Neural crest cell (in vitro differentiated cells): ENCODE measurements around the gene ZSCAN5A. TPM values are rescaled to one million over a fixed set of nuclear protein-coding genes. Genes with fewer than 3 reads are reported as not detected.
A peak's percentile ranks its signal among the peaks of the same experiment; 100 is the strongest.

Source experiments
- DNase-seq: peaks from one replicate; pipeline ENCODE4 v3.0.0; 2021; ENCODE audit warnings: low read depth, mixed read lengths, low spot score
- H3K27ac Mint-ChIP-seq: one replicate; pipeline ENCODE4 v1.8.0; 2021; ENCODE audit warnings: mild to moderate bottlenecking, mixed read lengths; ENCODE audit not compliant: unreplicated experiment
- H3K27me3 Mint-ChIP-seq: 2 replicates; pipeline ENCODE4 v1.8.0; 2021; ENCODE audit warnings: low read depth, mild to moderate bottlenecking, mixed read lengths
- H3K36me3 Mint-ChIP-seq: 2 replicates; pipeline ENCODE4 v1.8.0; 2021; ENCODE audit warnings: low read depth, mild to moderate bottlenecking, mixed read lengths
- H3K4me1 Mint-ChIP-seq: 2 replicates; pipeline ENCODE4 v1.8.0; 2021; ENCODE audit warnings: mixed read lengths
- H3K4me3 Mint-ChIP-seq: one replicate; pipeline ENCODE4 v1.8.0; 2021; ENCODE audit warnings: mild to moderate bottlenecking, mixed read lengths
- H3K9me3 Mint-ChIP-seq: 2 replicates; pipeline ENCODE4 v1.8.0; 2021; ENCODE audit warnings: mixed read lengths
- total RNA-seq: library from RNA; stranded (reverse); gene quantifications from 2 replicates; pipeline ENCODE4 v1.2.1, GENCODE V29; 2021
- TF ChIP-seq, protein P1 (sequence below): fragments of 200-600 bp; sonication (generic); conservative IDR thresholded peaks from 2 replicates; pipeline ENCODE4 v1.5.0; 2021; ENCODE audit warnings: antibody characterized with exemption, mild to moderate bottlenecking

ZSCAN5A gene
- total RNA-seq, 1 donor from 2014 or later = 14.7 TPM

DNA sequence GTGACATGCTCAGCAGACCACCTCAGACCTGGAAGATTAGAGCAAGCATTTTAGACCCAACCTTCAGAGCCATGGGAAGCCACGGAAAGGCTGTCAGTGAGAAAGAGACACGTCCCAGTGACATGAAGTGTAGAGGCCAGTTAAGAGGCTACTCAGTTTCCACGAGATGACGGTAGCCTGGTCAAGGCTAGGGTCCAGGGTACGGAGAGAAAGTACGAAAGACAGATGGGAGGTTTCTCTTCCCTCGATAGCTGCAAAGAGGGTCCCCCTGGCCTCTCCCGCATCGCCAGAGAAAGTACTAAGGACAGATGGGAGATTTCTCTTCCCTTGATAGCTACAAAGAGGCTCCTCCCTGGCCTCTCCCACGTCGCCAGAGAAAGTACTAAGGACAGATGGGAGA is 8.6 kb downstream of the ZSCAN5A start:
- TF ChIP-seq, protein P1, sequence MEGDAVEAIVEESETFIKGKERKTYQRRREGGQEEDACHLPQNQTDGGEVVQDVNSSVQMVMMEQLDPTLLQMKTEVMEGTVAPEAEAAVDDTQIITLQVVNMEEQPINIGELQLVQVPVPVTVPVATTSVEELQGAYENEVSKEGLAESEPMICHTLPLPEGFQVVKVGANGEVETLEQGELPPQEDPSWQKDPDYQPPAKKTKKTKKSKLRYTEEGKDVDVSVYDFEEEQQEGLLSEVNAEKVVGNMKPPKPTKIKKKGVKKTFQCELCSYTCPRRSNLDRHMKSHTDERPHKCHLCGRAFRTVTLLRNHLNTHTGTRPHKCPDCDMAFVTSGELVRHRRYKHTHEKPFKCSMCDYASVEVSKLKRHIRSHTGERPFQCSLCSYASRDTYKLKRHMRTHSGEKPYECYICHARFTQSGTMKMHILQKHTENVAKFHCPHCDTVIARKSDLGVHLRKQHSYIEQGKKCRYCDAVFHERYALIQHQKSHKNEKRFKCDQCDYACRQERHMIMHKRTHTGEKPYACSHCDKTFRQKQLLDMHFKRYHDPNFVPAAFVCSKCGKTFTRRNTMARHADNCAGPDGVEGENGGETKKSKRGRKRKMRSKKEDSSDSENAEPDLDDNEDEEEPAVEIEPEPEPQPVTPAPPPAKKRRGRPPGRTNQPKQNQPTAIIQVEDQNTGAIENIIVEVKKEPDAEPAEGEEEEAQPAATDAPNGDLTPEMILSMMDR = no peak
- H3K4me3 Mint-ChIP-seq = no peak overlapping the region
- no peaks in the 10 kb centered on the region for H3K27me3 Mint-ChIP-seq
- peaks cover 12% of the 10 kb centered on the region for H3K36me3 Mint-ChIP-seq
- H3K4me1 Mint-ChIP-seq = no peaks in the 10 kb centered on the region
- H3K27ac Mint-ChIP-seq = no peak overlapping the region
- no peaks in the 10 kb centered on the region for H3K9me3 Mint-ChIP-seq
- DNase-seq = no peak

DNA sequence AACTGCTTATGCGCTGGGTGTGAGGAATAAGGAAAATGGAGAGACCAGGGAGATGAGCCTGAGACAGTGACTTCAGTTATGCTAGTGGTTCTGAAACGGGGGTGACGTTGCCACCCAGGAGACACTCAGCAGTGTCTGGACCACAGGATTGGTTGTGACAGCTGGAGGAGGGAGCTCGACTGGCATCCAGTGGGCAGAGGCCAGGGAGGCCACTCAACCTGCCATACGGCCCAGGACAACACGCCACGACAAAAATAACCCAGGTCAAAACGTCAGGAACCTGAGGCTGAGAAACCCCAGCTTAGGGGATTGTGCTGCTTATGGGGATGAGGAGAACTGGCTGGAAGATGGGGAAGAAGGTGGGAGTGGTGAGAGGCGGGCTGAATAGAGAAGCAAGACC is 10.4 kb downstream of the ZSCAN5A start:
- H3K27ac Mint-ChIP-seq = peak overlapping the region; percentile 19
- no peaks in the 10 kb centered on the region for H3K27me3 Mint-ChIP-seq
- no peak overlapping the region for H3K4me3 Mint-ChIP-seq
- TF ChIP-seq, protein P1 = no peak
- H3K4me1 Mint-ChIP-seq = no peaks in the 10 kb centered on the region
- peaks cover 15% of the 10 kb centered on the region for H3K36me3 Mint-ChIP-seq
- no peak for DNase-seq
- no peaks in the 10 kb centered on the region for H3K9me3 Mint-ChIP-seq

DNA sequence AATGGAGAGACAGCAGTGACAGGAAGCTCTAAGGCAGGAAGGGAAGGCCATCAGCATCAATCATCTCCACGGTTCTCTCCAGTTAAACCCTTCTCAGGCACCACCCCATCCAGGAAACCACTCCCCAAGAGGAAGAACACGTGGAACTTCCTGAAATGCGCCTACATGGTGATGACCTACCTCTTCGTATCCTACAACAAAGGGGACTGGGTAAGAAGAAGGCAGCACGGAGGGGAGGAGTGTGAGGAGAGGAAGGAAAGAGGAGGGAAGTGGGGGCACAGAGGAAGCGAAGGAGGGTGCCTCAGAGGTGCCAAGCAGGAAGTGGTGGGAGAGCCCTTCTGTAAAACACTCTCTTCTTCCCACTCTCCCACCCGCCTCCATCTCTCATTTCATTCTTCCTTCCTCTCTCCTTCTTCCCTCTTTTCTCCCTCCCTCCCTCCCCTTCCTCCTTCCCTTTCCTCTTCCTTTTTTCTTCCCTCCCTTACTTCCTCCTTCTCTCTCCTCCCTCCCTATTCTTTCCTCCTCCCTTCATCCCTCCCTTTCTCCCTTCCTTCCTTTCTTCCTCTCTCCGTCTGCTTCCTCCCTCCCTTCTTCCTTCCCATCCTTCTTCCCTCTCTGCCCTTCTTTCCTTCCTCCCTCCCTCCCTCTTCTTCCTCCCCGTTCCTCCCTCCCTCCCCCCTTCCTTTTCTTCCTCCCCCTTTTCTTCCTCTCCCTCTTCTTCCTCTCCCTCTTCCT is 12.6 kb downstream of the ZSCAN5A start:
- no peak overlapping the region for H3K4me3 Mint-ChIP-seq
- H3K27me3 Mint-ChIP-seq = no peaks in the 10 kb centered on the region
- peaks cover 12% of the 10 kb centered on the region for H3K36me3 Mint-ChIP-seq
- H3K4me1 Mint-ChIP-seq = no peaks in the 10 kb centered on the region
- H3K27ac Mint-ChIP-seq = no peak overlapping the region
- TF ChIP-seq, protein P1 = no peak
- H3K9me3 Mint-ChIP-seq = no peaks in the 10 kb centered on the region
- DNase-seq = no peak

DNA sequence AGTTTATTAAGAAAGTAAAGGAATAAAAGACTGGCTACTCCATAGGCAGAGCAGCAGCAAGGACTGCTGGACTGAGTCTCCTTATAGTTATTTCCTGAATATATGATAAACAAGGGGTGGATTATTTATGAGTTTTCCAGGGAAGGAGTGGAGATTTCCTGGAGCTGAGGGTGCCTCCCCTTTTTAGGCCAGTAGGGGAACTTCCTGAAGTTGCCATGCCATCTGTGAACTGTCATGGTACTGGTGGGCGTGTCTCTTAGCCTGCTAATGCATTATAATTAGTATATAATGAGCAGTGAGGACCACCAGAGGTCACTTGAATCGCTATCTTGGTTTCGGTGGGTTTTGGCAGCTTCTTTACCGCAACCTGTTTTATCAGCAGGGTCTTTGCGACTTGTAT is 13.5 kb downstream of the ZSCAN5A start:
- no peaks in the 10 kb centered on the region for H3K4me1 Mint-ChIP-seq
- TF ChIP-seq, protein P1 = peak; percentile 33
- no peak for DNase-seq
- no peaks in the 10 kb centered on the region for H3K9me3 Mint-ChIP-seq
- no peak overlapping the region for H3K4me3 Mint-ChIP-seq
- H3K36me3 Mint-ChIP-seq = peaks cover 12% of the 10 kb centered on the region
- H3K27me3 Mint-ChIP-seq = no peaks in the 10 kb centered on the region
- H3K27ac Mint-ChIP-seq = no peak overlapping the region

DNA sequence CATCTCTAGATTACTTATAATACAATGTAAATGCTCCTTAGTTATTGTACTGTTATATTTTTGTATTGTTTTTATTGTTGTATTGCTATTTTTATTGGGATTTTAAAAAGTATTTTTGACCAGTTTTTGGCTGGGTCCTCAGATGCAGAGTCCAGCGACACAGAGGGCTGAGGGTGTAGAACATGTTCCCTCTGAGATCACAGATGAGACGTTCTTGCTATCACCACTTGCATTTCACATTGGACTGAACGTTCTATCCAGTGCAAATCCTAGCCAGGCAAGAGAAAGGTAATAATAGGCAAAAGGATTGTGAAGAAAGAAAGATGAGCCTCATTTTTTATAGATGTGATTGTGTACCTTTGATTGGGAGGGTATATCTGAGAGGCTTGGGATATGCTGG is 15.0 kb downstream of the ZSCAN5A start:
- Mint-ChIP-seq H3K27me3 (no peaks in the 10 kb centered on the region), H3K27ac (no peak overlapping the region), H3K4me1 (peaks cover 3% of the 10 kb centered on the region), H3K9me3 (no peaks in the 10 kb centered on the region), H3K36me3 (peaks cover 12% of the 10 kb centered on the region), H3K4me3 (no peak overlapping the region)
- DNase-seq = no peak
- TF ChIP-seq, protein P1 = no peak
